GM21723 (cell line): ENCODE results near the gene LRIF1.

Experiments used
- ATAC-seq: cut with Tn5 transposase; IDR thresholded peaks from one replicate; pipeline ENCODE4 v1.9.1; 2021; ENCODE audit warnings: mild to moderate bottlenecking, moderate library complexity; ENCODE audit not compliant: unreplicated experiment

LRIF1 gene

DNA sequence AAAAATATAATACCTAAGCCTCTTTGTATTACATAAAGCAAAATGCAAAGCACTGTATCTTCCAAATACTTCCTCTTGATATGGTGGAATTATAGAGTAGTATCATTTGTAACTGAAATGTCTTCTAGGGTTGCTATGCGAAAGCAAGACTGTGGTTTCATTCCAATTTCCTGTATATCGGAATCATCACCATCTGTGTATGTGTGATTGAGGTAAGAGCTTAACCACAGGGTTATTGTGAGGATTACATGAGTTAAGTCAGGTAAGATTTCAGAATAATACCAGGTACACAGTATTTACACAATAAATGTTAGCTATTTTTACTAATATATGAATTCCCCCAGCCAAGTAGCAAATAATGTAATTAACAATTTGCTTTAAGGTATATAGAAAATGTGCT is 66.0 kb downstream of the LRIF1 start:
- ATAC-seq: no peak
